Measurements from ENCODE around the gene KLHL22.

DNA sequence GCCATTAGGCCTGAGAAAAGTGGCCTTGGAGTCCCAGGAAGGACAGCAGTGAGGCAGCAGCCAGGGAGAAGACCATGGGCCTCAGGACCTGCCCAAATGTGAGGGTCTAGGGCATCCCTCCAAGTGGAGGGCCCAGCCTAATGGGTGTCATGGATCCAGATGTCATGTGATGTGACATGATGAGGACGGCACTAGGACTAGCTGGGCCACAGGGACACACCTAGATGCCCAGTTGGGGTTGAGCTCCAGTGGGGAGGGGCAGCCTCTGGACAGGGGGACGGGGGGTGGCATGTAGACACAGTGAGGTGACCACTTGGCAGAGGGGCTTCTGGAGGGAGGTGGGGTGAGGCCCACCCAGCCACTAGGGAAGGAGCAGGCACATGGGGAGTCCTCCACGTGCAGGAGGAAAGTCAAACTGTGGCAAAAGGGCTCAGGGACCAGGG is 63.3 kb downstream of the KLHL22 start:
- TF ChIP-seq, protein P1, sequence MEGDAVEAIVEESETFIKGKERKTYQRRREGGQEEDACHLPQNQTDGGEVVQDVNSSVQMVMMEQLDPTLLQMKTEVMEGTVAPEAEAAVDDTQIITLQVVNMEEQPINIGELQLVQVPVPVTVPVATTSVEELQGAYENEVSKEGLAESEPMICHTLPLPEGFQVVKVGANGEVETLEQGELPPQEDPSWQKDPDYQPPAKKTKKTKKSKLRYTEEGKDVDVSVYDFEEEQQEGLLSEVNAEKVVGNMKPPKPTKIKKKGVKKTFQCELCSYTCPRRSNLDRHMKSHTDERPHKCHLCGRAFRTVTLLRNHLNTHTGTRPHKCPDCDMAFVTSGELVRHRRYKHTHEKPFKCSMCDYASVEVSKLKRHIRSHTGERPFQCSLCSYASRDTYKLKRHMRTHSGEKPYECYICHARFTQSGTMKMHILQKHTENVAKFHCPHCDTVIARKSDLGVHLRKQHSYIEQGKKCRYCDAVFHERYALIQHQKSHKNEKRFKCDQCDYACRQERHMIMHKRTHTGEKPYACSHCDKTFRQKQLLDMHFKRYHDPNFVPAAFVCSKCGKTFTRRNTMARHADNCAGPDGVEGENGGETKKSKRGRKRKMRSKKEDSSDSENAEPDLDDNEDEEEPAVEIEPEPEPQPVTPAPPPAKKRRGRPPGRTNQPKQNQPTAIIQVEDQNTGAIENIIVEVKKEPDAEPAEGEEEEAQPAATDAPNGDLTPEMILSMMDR (IDR thresholded peaks at IDR 0.05; ENCODE audit: low read length) = no peak
- no peak for TF ChIP-seq EZH2 (optimal IDR thresholded peaks at IDR 0.05; ENCODE audit: low read depth, low read length)
